Omental fat pad (tissue), 4 donors: ENCODE measurements around the gene ROMO1. TPM values are rescaled to one million over a fixed set of nuclear protein-coding genes. Genes with fewer than 3 reads are reported as not detected.

Source experiments
- ATAC-seq: fragments of 150-250 bp; one replicate; pipeline ENCODE4 v1.9.1; 2016; ENCODE audit warnings: mild to moderate bottlenecking, moderate library complexity; ENCODE audit not compliant: low FRiP score
- DNase-seq: peaks from one replicate; pipeline ENCODE4 v3.0.0-alpha.2; 2019; ENCODE audit warnings: low spot score
- total RNA-seq, 4 donors: library from RNA; depleted of rRNA; stranded (reverse); fragments of >200 nt; gene quantifications; one replicate each; pipeline ENCODE4 v1.1.0, GENCODE V29; 2016
- TF ChIP-seq, protein P1 (sequence below), 3 donors: fragments of 450-650 bp; IDR thresholded peaks; one replicate each; pipeline ENCODE4 v1.5.1; 2016 to 2017; ENCODE audit warnings: antibody characterized with exemption in 3 of 3, mild to moderate bottlenecking in 3 of 3, moderate library complexity in 2 of 3

The ROMO1 gene
- total RNA-seq, 4 donors from 2014 or later = 160 to 364 (median 237) TPM

DNA sequence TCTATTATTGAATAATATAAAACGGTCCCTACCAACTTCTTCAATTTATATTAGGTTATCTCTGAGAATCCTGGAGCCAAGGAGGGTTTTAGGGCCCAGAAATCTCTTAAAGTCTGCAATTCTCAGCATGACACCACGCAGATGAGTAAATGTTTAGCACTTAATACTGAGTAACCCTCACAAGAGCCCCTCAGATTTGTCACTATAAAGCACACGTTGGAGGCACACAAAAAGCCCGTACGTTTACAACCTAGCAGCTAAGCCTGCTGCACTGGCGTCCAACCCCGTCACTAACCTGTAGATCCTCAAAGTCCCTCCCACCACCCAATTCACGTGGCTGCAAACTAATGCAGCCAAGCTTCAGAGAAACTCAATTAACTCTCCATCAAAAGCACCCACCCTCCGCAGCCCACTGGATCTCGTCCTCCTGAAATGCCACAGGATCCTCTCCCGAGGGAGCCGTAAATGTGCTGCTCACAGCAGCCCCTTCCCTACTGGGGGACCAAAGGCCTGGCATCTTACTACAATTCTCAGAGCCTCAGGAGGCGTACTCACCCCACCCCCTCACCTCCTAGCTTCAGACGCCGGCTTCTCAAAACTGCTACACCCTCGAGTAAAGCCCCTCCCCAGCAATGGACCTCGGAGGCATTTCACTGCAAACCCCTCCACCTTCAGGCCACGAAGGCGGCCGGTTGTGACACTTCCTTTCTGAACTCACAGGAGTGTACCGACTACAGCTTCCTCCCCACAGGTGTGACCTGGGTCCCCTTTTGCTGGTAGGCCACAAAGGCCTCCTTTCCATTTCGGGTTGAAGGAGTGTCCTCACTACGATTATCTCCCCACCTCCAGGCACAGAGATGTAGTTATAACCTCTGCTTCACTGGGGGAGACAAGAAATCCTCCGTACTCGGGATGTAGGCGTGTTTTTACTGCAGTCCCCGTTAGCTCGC, 35.4 kb upstream of the ROMO1 start:
- ATAC-seq = peak; percentile 30
- DNase-seq = no peak
- TF ChIP-seq, protein P1, sequence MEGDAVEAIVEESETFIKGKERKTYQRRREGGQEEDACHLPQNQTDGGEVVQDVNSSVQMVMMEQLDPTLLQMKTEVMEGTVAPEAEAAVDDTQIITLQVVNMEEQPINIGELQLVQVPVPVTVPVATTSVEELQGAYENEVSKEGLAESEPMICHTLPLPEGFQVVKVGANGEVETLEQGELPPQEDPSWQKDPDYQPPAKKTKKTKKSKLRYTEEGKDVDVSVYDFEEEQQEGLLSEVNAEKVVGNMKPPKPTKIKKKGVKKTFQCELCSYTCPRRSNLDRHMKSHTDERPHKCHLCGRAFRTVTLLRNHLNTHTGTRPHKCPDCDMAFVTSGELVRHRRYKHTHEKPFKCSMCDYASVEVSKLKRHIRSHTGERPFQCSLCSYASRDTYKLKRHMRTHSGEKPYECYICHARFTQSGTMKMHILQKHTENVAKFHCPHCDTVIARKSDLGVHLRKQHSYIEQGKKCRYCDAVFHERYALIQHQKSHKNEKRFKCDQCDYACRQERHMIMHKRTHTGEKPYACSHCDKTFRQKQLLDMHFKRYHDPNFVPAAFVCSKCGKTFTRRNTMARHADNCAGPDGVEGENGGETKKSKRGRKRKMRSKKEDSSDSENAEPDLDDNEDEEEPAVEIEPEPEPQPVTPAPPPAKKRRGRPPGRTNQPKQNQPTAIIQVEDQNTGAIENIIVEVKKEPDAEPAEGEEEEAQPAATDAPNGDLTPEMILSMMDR (IDR thresholded peaks at IDR 0.05) = no peak

DNA sequence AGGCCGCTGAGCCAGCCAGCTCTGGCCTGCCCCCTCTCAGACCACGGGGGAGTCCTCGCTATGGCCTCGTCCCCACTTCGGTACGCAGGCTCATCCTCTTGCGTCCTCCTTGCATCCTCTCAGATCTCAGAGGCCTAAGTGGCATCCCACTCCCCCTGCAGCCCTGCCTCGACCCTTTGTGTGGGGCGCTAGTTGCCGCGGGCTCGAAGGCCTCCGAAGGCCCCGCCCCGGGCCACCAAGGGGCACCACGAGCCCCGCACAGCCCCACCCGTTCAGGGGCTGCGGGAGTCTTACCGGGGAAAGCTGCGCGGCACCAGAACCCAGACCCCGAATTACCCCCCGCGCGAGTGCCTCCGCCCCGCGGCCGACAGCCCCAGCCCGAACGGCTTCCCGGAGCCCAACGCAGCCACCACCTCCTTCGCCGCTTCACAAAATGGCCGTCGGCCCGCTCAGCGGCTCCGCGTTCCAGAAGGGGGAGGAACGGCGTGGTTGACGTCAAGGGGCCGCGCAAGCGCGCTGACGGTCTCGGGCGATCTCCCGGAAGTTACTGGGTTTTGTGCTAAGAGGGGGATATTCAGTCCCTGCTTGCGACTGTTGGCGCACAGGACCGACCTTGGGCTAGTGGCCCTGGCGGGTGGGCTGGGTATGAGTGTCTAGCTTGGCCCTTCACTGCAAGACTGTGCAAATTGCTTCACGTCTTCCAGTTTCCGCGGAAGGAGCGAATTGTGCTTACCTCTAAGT, 34.6 kb upstream of the ROMO1 start, which contains the start of the genes CPNE1 and RBM12:
Gene CPNE1, minus strand, starts transcription at position 435 of the 741 bp plus-strand sequence. CDS start 31,977 bp downstream, outside the sequence.
Gene RBM12, minus strand, starts transcription at position 435 of the 741 bp plus-strand sequence. CDS start 9,578 bp downstream, outside the sequence.
- TF ChIP-seq, protein P1 (IDR thresholded peaks at IDR 0.05) = no peak
- DNase-seq (peak; percentile 51), ATAC-seq (peak; percentile 92)

DNA sequence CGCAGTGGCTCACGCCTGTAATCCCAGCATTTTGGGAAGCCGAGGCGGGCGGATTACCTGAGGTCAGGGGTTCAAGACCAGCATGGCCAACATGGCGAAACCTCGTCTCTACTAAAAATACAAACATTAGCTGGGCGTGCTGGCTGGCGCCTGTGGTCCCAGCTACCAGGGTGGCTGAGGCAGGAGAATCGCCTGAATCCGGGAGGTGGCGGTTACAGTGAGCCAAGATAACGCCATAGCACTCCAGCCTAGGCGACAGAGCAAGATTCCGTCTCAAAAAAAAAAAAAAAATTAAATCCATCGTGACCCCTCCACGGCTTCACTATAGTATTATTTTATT, 33.3 kb upstream of the ROMO1 start:
- DNase-seq (no peak), ATAC-seq (no peak)
- TF ChIP-seq, protein P1 (IDR thresholded peaks at IDR 0.05) = no peak

DNA sequence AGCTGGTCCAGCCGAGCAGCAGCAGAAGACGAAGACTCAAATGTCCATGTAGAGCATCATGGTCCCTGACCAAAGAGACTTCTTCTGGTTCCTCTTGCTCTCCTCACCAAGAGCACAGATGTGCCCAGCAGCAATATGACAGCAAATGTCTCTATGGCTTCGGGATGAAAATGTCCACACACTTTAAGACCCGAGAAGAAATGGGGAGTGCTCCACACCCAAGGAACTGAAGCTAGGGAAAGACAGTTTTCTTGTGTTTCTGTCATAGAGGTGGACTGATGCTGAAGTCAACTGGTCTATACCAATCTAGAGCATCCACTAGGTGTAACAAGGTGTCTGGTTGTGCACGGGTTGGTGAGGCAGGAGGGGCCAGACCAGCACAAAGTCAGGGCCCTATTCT, 30.0 kb upstream of the ROMO1 start:
- no peak for DNase-seq
- TF ChIP-seq, protein P1 (IDR thresholded peaks at IDR 0.05) = no peak
- ATAC-seq = no peak

DNA sequence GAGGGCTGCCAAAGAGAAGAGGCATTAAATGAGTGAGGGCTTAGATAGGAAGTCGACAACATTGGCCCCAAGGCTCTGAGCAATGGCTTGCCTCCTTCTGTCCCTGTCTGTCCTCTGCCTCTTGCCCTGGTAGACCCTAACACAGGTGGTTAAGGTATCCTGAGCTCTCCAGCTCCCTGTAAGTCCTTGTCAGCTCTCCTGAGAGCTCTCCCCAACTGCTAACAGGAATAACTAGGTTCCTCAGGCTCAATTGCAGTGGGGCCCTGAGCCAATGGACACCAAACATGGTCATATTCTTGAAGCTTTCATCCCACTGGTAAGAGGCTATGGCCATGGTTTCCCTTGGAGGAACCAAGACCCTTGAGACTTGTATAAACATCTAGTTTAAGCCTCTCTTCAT, 29.5 kb upstream of the ROMO1 start:
- ATAC-seq (no peak), DNase-seq (no peak)
- TF ChIP-seq, protein P1 (IDR thresholded peaks at IDR 0.05) = no peak

DNA sequence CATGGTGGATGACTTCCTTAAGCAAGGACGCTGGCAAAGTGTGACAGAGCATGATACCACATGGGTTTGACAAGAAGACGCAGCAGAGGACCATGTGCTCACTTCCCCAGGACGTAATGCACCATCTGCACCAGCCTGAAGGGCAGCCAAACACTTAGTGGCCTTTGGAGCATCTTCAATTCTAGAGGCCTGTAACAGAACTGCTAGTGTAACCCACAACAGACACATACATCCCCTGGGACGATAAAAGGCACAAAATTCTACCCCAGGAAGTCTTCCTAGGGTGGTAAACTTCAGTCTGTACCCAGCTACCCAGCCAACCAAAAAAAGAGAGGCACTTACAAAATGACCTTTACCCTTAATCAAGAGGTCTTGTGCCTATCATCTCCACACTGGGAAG, 25.3 kb upstream of the ROMO1 start:
- TF ChIP-seq, protein P1 (IDR thresholded peaks at IDR 0.05) = no peak
- no peak for ATAC-seq
- no peak for DNase-seq
